Testis (tissue), 3 donors: ENCODE data around the gene RNF169. TPM values are rescaled to one million over a fixed set of nuclear protein-coding genes. Genes with fewer than 3 reads are reported as not detected.

Experiments
- DNase-seq: peaks from one replicate; pipeline ENCODE4 v3.0.0-alpha.2; 2019
- H3K27ac ChIP-seq, 2 donors: fragments of 200-600 bp; sonication (generic); one replicate each; pipeline ENCODE4 v1.5.1; 2019
- H3K27me3 ChIP-seq: fragments of 200-600 bp; sonication (generic); one replicate; pipeline ENCODE4 v1.5.1; 2019
- H3K36me3 ChIP-seq: fragments of 200-600 bp; sonication (generic); one replicate; pipeline ENCODE4 v1.5.1; 2017; ENCODE audit warnings: low read depth; ENCODE audit errors: missing control alignments
- H3K4me1 ChIP-seq: fragments of 200-600 bp; sonication (generic); one replicate; pipeline ENCODE4 v1.5.1; 2019
- H3K4me3 ChIP-seq, 2 donors: fragments of 200-600 bp; sonication (generic); one replicate each; pipeline ENCODE4 v1.5.1; 2017 to 2019
- H3K9me3 ChIP-seq: fragments of 200-600 bp; sonication (generic); one replicate; pipeline ENCODE4 v1.5.1; 2017
- POLR2A ChIP-seq: fragments of 450-650 bp; IDR thresholded peaks from one replicate; pipeline ENCODE4 v1.6.1; 2017; ENCODE audit warnings: antibody characterized with exemption, mild to moderate bottlenecking, moderate library complexity
- WGBS, 2 donors: methylation state at CpG; one replicate each; pipeline ENCODE4 v1.1.5; 2018; 5-methylcytosine and 5-hydroxymethylcytosine counted together
- intact Hi-C: fragments of 100-400 bp; cut with DNase I; formaldehyde crosslinking; loops from one replicate; pipeline ENCODE4 v1.15.1; 2023; ENCODE audit warnings: low total_unique reads
- polyA plus RNA-seq: library from polyadenylated mRNA; stranded (reverse); fragments of 350-450 nt; fragmentation: Illumina TruSeq; extraction: RNeasy Lipid Tissue Mini Kit (QIAGEN cat#74804); gene quantifications from one replicate; pipeline ENCODE4 v1.2.3, GENCODE V29; 2014; ENCODE audit warnings: low read depth, low replicate concordance; ENCODE audit not compliant: insufficient read depth
- total RNA-seq, 2 donors: library from RNA; depleted of rRNA; stranded (reverse); fragments of >200 nt; gene quantifications; one replicate each; pipeline ENCODE4 v1.2.3, GENCODE V29; 2016
- TF ChIP-seq, protein P1 (sequence below), 3 experiments: fragments of 450-650 bp in 2 of 3; fragments of 200-600 bp in 1 of 3; sonication (generic) in 1 of 3; IDR thresholded peaks; one replicate each; pipeline ENCODE4 v1.5.1; 2016 to 2019; ENCODE audit warnings: antibody characterized with exemption in 3 of 3, mild to moderate bottlenecking in 2 of 3, moderate library complexity in 1 of 3

Gene RNF169
- total and polyA plus RNA-seq, 3 donors from 2014 or later = 7.2 to 19.4 (median 19.3) TPM

- H3K9me3 ChIP-seq = no peaks in the 10 kb centered on the region
- TF ChIP-seq POLR2A = no peak
- TF ChIP-seq, protein P1, sequence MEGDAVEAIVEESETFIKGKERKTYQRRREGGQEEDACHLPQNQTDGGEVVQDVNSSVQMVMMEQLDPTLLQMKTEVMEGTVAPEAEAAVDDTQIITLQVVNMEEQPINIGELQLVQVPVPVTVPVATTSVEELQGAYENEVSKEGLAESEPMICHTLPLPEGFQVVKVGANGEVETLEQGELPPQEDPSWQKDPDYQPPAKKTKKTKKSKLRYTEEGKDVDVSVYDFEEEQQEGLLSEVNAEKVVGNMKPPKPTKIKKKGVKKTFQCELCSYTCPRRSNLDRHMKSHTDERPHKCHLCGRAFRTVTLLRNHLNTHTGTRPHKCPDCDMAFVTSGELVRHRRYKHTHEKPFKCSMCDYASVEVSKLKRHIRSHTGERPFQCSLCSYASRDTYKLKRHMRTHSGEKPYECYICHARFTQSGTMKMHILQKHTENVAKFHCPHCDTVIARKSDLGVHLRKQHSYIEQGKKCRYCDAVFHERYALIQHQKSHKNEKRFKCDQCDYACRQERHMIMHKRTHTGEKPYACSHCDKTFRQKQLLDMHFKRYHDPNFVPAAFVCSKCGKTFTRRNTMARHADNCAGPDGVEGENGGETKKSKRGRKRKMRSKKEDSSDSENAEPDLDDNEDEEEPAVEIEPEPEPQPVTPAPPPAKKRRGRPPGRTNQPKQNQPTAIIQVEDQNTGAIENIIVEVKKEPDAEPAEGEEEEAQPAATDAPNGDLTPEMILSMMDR (IDR thresholded peaks at IDR 0.05) = no peak
- intact Hi-C loops = no loop called here
- H3K27me3 ChIP-seq = no peaks in the 10 kb centered on the region
- H3K36me3 ChIP-seq = no peaks in the 10 kb centered on the region
- WGBS, 2 donors = 67 to 93% methylated on average over 3 of the region's 3 CpGs
- peaks cover 20% of the 10 kb centered on the region for H3K4me1 ChIP-seq
- DNase-seq = no peak
- no peak overlapping the region for H3K27ac ChIP-seq
- no peak overlapping the region for H3K4me3 ChIP-seq
Observed at GRCh38 chr11:74818283-74818946, 69.8 kb downstream of the RNF169 start.

GRCh38 chr11:74819400-74819799 lies 70.8 kb downstream of the RNF169 start:
- no peak for DNase-seq
- no peak overlapping the region for H3K4me3 ChIP-seq
- peaks cover 20% of the 10 kb centered on the region for H3K4me1 ChIP-seq
- no peak overlapping the region for H3K27ac ChIP-seq
- WGBS, 2 donors = 68 to 82% methylated on average over 1 of the region's 1 CpG
- H3K36me3 ChIP-seq = no peaks in the 10 kb centered on the region
- no peaks in the 10 kb centered on the region for H3K9me3 ChIP-seq
- TF ChIP-seq POLR2A = no peak
- TF ChIP-seq, protein P1 (IDR thresholded peaks at IDR 0.05) = no peak
- intact Hi-C loops = no loop called here
- no peaks in the 10 kb centered on the region for H3K27me3 ChIP-seq

DNA sequence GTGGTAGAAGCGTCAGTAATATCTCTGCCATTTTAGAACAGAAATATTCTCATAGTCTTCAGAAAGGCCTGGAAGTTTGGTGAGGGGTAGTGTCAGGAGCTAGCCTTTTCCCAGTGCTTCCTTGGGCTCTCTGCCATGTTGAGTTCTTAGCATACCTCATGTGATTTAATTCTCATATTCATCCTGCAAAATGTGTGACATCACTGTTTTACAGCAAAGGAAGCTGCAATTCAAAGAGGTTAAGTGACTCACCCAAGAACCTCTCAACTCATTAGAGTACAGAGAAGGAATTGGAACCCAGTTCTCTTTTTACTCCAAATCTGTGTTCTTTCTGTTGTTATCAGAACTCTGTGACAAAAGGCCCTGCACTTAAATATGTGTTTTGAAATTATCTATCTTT lies 72.1 kb downstream of the RNF169 start:
- DNase-seq = no peak
- H3K27me3 ChIP-seq = no peaks in the 10 kb centered on the region
- H3K9me3 ChIP-seq = no peaks in the 10 kb centered on the region
- intact Hi-C loops = no loop called here
- WGBS, 2 donors = 90 to 91% methylated on average over 1 of the region's 1 CpG
- no peak overlapping the region for H3K4me3 ChIP-seq
- TF ChIP-seq, protein P1 (IDR thresholded peaks at IDR 0.05) = no peak
- peaks cover 20% of the 10 kb centered on the region for H3K4me1 ChIP-seq
- no peaks in the 10 kb centered on the region for H3K36me3 ChIP-seq
- no peak overlapping the region for H3K27ac ChIP-seq

DNA sequence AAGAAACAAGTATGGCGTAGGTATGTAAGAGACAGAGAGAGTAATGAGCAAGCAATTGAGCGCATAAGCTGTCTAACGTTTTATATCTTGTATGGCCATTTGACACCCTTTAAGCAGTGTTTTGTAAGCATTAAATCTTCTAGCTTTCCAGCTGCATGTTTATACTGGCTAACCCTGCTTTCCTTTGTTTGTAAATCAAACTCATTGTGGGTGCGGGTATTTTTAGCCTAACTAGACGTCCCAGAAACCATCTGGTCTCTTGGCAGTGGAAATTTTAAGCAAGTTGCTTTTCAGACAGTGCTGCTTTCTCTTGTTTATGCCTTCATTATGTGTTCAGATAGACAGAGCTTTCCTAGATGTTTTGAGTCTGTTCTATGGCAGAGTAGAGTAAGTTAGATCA lies 73.5 kb downstream of the RNF169 start:
- Histone ChIP-seq H3K27me3 (no peaks in the 10 kb centered on the region), H3K9me3 (no peaks in the 10 kb centered on the region), H3K4me1 (peaks cover 20% of the 10 kb centered on the region), H3K4me3 (no peak overlapping the region), H3K27ac (peak overlapping the region in 1 of 2 donors; percentile 67), H3K36me3 (no peaks in the 10 kb centered on the region)
- intact Hi-C loops = no loop called here
- 40 to 49% methylated on average over 5 of the region's 5 CpGs for WGBS, 2 donors
- DNase-seq = no peak
- TF ChIP-seq, protein P1 (IDR thresholded peaks at IDR 0.05) = no peak
- no peak for TF ChIP-seq POLR2A
